Measurements from ENCODE around the gene ACR.

ACR gene

GRCh38 chr22:50714631-50715179 lies 23.3 kb upstream of the ACR start:
- H4K12ac ChIP-seq (ENCODE audit: low read depth, low read length) = no peak overlapping the region
- H3K4me2 ChIP-seq (ENCODE audit: low read length) = no peak overlapping the region
- peaks cover 2% of the 10 kb centered on the region in 2 experiments for H3K4me1 ChIP-seq (ENCODE audit: control insufficient read depth in 1 of 2, insufficient read depth in 2 of 2, low read length in 2 of 2)
- no peak overlapping the region for H3K27ac ChIP-seq (ENCODE audit: low read depth, low read length)
- H4K91ac ChIP-seq (ENCODE audit: low read depth, low read length) = no peak overlapping the region
- no peak overlapping the region for H4K8ac ChIP-seq (ENCODE audit: low read depth, low read length)
- no peak overlapping the region for H2BK12ac ChIP-seq (ENCODE audit: low read length)
- no CpG with 5 or more reads among the region's 22 CpGs for WGBS (ENCODE audit: extremely low coverage, insufficient coverage, insufficient read length)
- H3K23ac ChIP-seq (ENCODE audit: low read length) = no peak overlapping the region
- no peak overlapping the region for H2AFZ ChIP-seq (ENCODE audit: insufficient read depth, low read length, poor library complexity)
- H3K4me3 ChIP-seq (ENCODE audit: low read depth, low read length) = no peak overlapping the region
- H3K4ac ChIP-seq (ENCODE audit: low read depth, low read length) = no peak overlapping the region
- peaks cover 15% of the 10 kb centered on the region for H3K9me3 ChIP-seq (ENCODE audit: insufficient read depth, low read depth, low read length)
- no peak overlapping the region for H3K14ac ChIP-seq (ENCODE audit: low read length)
- no peaks in the 10 kb centered on the region for H3K79me1 ChIP-seq (ENCODE audit: low read length)
- H3K27me3 ChIP-seq (ENCODE audit: insufficient read depth, low read length) = peaks cover 10% of the 10 kb centered on the region
- H3K36me3 ChIP-seq (ENCODE audit: control insufficient read depth in 1 of 2, insufficient read depth in 2 of 2, low read length in 2 of 2) = no peaks in the 10 kb centered on the region
- H2BK5ac ChIP-seq (ENCODE audit: low read depth, low read length, poor library complexity) = no peak overlapping the region
- H3K9ac ChIP-seq (ENCODE audit: low read length) = no peak overlapping the region
- no peak overlapping the region for H2BK120ac ChIP-seq (ENCODE audit: insufficient read depth, low read length, poor library complexity)
- H3K18ac ChIP-seq (ENCODE audit: low read length) = no peak overlapping the region
- no peak overlapping the region for H2AK5ac ChIP-seq (ENCODE audit: low read length)
- DNase-seq = no peak
- no peaks in the 10 kb centered on the region for H3K79me2 ChIP-seq (ENCODE audit: control insufficient read depth, insufficient read depth, low read length, poor library complexity)

DNA sequence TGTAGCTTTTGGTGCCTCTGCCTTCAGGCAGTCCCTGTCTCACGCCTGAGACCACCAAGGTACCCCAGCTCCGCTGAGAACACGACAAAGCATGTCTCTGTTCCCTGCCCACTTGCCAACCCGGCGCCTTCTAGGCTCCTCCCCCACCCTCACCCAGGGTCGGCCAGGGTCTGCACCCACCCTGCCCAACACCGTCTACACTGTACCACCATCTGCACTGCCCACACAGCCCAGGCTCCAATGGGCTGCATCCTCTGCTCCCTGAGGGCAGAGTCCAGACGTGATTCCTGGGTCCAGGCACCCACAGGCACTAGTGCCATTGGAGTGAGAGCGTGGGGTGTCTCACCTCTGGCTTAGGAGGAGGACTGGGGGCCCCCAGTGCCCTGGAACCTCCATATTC lies 22.8 kb upstream of the ACR start:
- Histone ChIP-seq H3K23ac (ENCODE audit: low read length) (no peak overlapping the region), H4K91ac (ENCODE audit: low read depth, low read length) (no peak overlapping the region), H3K9me3 (ENCODE audit: insufficient read depth, low read depth, low read length) (peaks cover 15% of the 10 kb centered on the region), H2AFZ (ENCODE audit: insufficient read depth, low read length, poor library complexity) (no peak overlapping the region), H3K4me1 (ENCODE audit: control insufficient read depth in 1 of 2, insufficient read depth in 2 of 2, low read length in 2 of 2) (peaks cover 2% of the 10 kb centered on the region in 2 experiments), H2BK12ac (ENCODE audit: low read length) (no peak overlapping the region), H3K4ac (ENCODE audit: low read depth, low read length) (no peak overlapping the region), H3K79me2 (ENCODE audit: control insufficient read depth, insufficient read depth, low read length, poor library complexity) (no peaks in the 10 kb centered on the region), H3K4me2 (ENCODE audit: low read length) (no peak overlapping the region), H3K14ac (ENCODE audit: low read length) (no peak overlapping the region), H4K12ac (ENCODE audit: low read depth, low read length) (no peak overlapping the region), H3K36me3 (ENCODE audit: control insufficient read depth in 1 of 2, insufficient read depth in 2 of 2, low read length in 2 of 2) (no peaks in the 10 kb centered on the region), H3K4me3 (ENCODE audit: low read depth, low read length) (no peak overlapping the region), H2BK5ac (ENCODE audit: low read depth, low read length, poor library complexity) (no peak overlapping the region), H3K27me3 (ENCODE audit: insufficient read depth, low read length) (peaks cover 15% of the 10 kb centered on the region), H3K27ac (ENCODE audit: low read depth, low read length) (no peak overlapping the region), H3K18ac (ENCODE audit: low read length) (no peak overlapping the region), H2AK5ac (ENCODE audit: low read length) (no peak overlapping the region), H4K8ac (ENCODE audit: low read depth, low read length) (no peak overlapping the region), H3K9ac (ENCODE audit: low read length) (no peak overlapping the region), H2BK120ac (ENCODE audit: insufficient read depth, low read length, poor library complexity) (no peak overlapping the region), H3K79me1 (ENCODE audit: low read length) (no peaks in the 10 kb centered on the region)
- no CpG with 5 or more reads among the region's 9 CpGs for WGBS (ENCODE audit: extremely low coverage, insufficient coverage, insufficient read length)
- DNase-seq = no peak

DNA sequence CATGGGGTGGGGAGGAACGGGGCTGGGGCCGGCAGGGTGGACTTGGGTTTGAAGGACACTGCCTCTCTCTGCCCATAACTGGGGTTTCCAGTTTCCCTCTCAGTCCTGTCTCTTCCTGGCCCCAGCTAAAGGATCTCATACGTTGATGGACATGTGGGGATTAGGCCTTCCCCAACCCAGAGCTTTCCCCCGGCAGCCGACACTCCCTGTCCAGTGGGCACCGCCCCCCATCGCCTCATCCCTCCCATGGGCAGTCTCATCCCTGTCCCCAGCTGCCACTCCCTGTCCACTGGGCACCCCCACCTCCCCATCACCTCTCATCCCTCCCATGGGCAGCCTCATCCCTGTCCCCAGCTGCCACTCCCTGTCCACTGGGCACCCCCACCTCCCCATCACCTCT lies 22.2 kb upstream of the ACR start:
- H2AFZ ChIP-seq (ENCODE audit: insufficient read depth, low read length, poor library complexity) = no peak overlapping the region
- no peaks in the 10 kb centered on the region for H3K36me3 ChIP-seq (ENCODE audit: control insufficient read depth in 1 of 2, insufficient read depth in 2 of 2, low read length in 2 of 2)
- H4K91ac ChIP-seq (ENCODE audit: low read depth, low read length) = no peak overlapping the region
- no peak overlapping the region for H4K12ac ChIP-seq (ENCODE audit: low read depth, low read length)
- H2BK12ac ChIP-seq (ENCODE audit: low read length) = no peak overlapping the region
- no peak overlapping the region for H2BK120ac ChIP-seq (ENCODE audit: insufficient read depth, low read length, poor library complexity)
- H2AK5ac ChIP-seq (ENCODE audit: low read length) = no peak overlapping the region
- H3K23ac ChIP-seq (ENCODE audit: low read length) = no peak overlapping the region
- no peaks in the 10 kb centered on the region for H3K79me1 ChIP-seq (ENCODE audit: low read length)
- no peak overlapping the region for H3K9ac ChIP-seq (ENCODE audit: low read length)
- DNase-seq = no peak
- H3K27me3 ChIP-seq (ENCODE audit: insufficient read depth, low read length) = peaks cover 20% of the 10 kb centered on the region
- no peak overlapping the region for H3K4me3 ChIP-seq (ENCODE audit: low read depth, low read length)
- H3K14ac ChIP-seq (ENCODE audit: low read length) = no peak overlapping the region
- no peaks in the 10 kb centered on the region for H3K79me2 ChIP-seq (ENCODE audit: control insufficient read depth, insufficient read depth, low read length, poor library complexity)
- no peak overlapping the region for H4K8ac ChIP-seq (ENCODE audit: low read depth, low read length)
- H3K4me2 ChIP-seq (ENCODE audit: low read length) = no peak overlapping the region
- no CpG with 5 or more reads among the region's 7 CpGs for WGBS (ENCODE audit: extremely low coverage, insufficient coverage, insufficient read length)
- H3K18ac ChIP-seq (ENCODE audit: low read length) = no peak overlapping the region
- no peak overlapping the region for H2BK5ac ChIP-seq (ENCODE audit: low read depth, low read length, poor library complexity)
- peaks cover 2% of the 10 kb centered on the region in 2 experiments for H3K4me1 ChIP-seq (ENCODE audit: control insufficient read depth in 1 of 2, insufficient read depth in 2 of 2, low read length in 2 of 2)
- peaks cover 14% of the 10 kb centered on the region for H3K9me3 ChIP-seq (ENCODE audit: insufficient read depth, low read depth, low read length)
- H3K27ac ChIP-seq (ENCODE audit: low read depth, low read length) = no peak overlapping the region
- H3K4ac ChIP-seq (ENCODE audit: low read depth, low read length) = no peak overlapping the region

DNA sequence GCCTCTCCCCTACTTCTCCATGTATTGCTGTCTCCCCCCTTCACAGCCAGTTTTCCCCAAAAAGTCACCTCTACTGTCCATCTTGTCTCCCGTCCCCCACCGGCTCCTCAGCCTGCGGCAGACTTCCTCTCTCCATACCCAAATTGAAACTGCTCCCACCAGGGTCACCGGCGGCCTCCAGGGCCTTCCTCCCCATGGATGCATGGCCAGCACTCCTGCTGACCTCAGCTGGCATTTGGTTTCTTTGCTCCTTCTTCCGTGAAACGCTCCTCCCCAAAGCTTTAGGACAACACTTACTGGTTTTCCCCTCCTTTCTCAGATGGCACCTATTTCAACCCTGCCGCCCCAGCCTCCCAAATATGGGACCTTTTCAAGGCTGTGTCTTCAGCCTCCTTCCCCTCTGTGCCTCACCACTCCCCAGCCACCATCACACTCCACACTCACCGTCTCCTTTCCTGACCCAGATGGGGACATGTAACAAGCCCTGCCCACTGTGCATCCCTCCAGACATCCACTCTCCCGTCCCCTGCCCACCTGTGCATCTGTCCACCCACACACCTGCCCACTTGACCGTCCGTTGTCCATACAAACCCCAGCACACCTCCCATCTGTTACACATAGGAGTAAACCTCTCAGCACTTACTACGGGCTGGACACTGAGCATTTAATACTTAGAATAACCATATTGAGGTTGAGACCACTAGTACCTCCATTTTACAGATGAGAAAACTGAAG lies 21.5 kb upstream of the ACR start:
- H3K14ac ChIP-seq (ENCODE audit: low read length) = no peak overlapping the region
- no peak overlapping the region for H2BK12ac ChIP-seq (ENCODE audit: low read length)
- peaks cover 27% of the 10 kb centered on the region for H3K27me3 ChIP-seq (ENCODE audit: insufficient read depth, low read length)
- WGBS (ENCODE audit: extremely low coverage, insufficient coverage, insufficient read length) = no CpG with 5 or more reads among the region's 13 CpGs
- no peak overlapping the region for H2AFZ ChIP-seq (ENCODE audit: insufficient read depth, low read length, poor library complexity)
- no peak overlapping the region for H3K4me2 ChIP-seq (ENCODE audit: low read length)
- no peak overlapping the region for H2BK120ac ChIP-seq (ENCODE audit: insufficient read depth, low read length, poor library complexity)
- no peak overlapping the region for H3K4me3 ChIP-seq (ENCODE audit: low read depth, low read length)
- H3K9ac ChIP-seq (ENCODE audit: low read length) = no peak overlapping the region
- no peak overlapping the region for H4K91ac ChIP-seq (ENCODE audit: low read depth, low read length)
- no peak for DNase-seq
- no peak overlapping the region for H3K4ac ChIP-seq (ENCODE audit: low read depth, low read length)
- no peak overlapping the region for H4K8ac ChIP-seq (ENCODE audit: low read depth, low read length)
- H3K4me1 ChIP-seq (ENCODE audit: control insufficient read depth in 1 of 2, insufficient read depth in 2 of 2, low read length in 2 of 2) = peaks cover 2% of the 10 kb centered on the region in 2 experiments
- H3K18ac ChIP-seq (ENCODE audit: low read length) = no peak overlapping the region
- no peaks in the 10 kb centered on the region for H3K79me2 ChIP-seq (ENCODE audit: control insufficient read depth, insufficient read depth, low read length, poor library complexity)
- H3K27ac ChIP-seq (ENCODE audit: low read depth, low read length) = no peak overlapping the region
- H3K36me3 ChIP-seq (ENCODE audit: control insufficient read depth in 1 of 2, insufficient read depth in 2 of 2, low read length in 2 of 2) = no peaks in the 10 kb centered on the region
- no peak overlapping the region for H4K12ac ChIP-seq (ENCODE audit: low read depth, low read length)
- no peak overlapping the region for H2AK5ac ChIP-seq (ENCODE audit: low read length)
- no peaks in the 10 kb centered on the region for H3K79me1 ChIP-seq (ENCODE audit: low read length)
- H3K23ac ChIP-seq (ENCODE audit: low read length) = no peak overlapping the region
- H2BK5ac ChIP-seq (ENCODE audit: low read depth, low read length, poor library complexity) = no peak overlapping the region
- H3K9me3 ChIP-seq (ENCODE audit: insufficient read depth, low read depth, low read length) = peaks cover 9% of the 10 kb centered on the region
